ENCODE measurements around the gene OR1F1.

Gene OR1F1

GRCh38 chr16:3157229-3158025 lies 30.6 kb upstream of the OR1F1 start:
- Histone ChIP-seq H3K27me3 (ENCODE audit: insufficient read depth, poor library complexity, severe bottlenecking) (no peaks in the 10 kb centered on the region), H3K4me3 (ENCODE audit: severe bottlenecking) (peak overlapping the region; percentile 95), H3K27ac (ENCODE audit: poor library complexity, severe bottlenecking) (peak overlapping the region; percentile 71), H3K9me3 (ENCODE audit: severe bottlenecking) (no peaks in the 10 kb centered on the region), H3K36me3 (ENCODE audit: low read depth) (no peaks in the 10 kb centered on the region), H3K4me1 (ENCODE audit: insufficient read depth, poor library complexity, severe bottlenecking) (no peaks in the 10 kb centered on the region)
- TF ChIP-seq CTCF (IDR thresholded peaks at IDR 0.05; ENCODE audit: poor library complexity, severe bottlenecking), result no peak
- peak; percentile 66 for DNase-seq (ENCODE audit: low spot score)
- ATAC-seq (ENCODE audit: low read depth), result peak; percentile 49

GRCh38 chr16:3158026-3158509 lies 29.9 kb upstream of the OR1F1 start:
- peak overlapping the region; percentile 95 for H3K4me3 ChIP-seq (ENCODE audit: severe bottlenecking)
- DNase-seq (ENCODE audit: low spot score) (no peak), ATAC-seq (ENCODE audit: low read depth) (peak; percentile 20)
- H3K9me3 ChIP-seq (ENCODE audit: severe bottlenecking), result no peaks in the 10 kb centered on the region
- no peaks in the 10 kb centered on the region for H3K36me3 ChIP-seq (ENCODE audit: low read depth)
- no peak for TF ChIP-seq CTCF (IDR thresholded peaks at IDR 0.05; ENCODE audit: poor library complexity, severe bottlenecking)
- no peaks in the 10 kb centered on the region for H3K4me1 ChIP-seq (ENCODE audit: insufficient read depth, poor library complexity, severe bottlenecking)
- H3K27ac ChIP-seq (ENCODE audit: poor library complexity, severe bottlenecking), result peak overlapping the region; percentile 71
- no peaks in the 10 kb centered on the region for H3K27me3 ChIP-seq (ENCODE audit: insufficient read depth, poor library complexity, severe bottlenecking)

- H3K36me3 ChIP-seq (ENCODE audit: low read depth), result no peaks in the 10 kb centered on the region
- H3K27ac ChIP-seq (ENCODE audit: poor library complexity, severe bottlenecking), result peak overlapping the region; percentile 71
- no peak for TF ChIP-seq CTCF (IDR thresholded peaks at IDR 0.05; ENCODE audit: poor library complexity, severe bottlenecking)
- no peaks in the 10 kb centered on the region for H3K9me3 ChIP-seq (ENCODE audit: severe bottlenecking)
- peak; percentile 97 for DNase-seq (ENCODE audit: low spot score)
- H3K27me3 ChIP-seq (ENCODE audit: insufficient read depth, poor library complexity, severe bottlenecking), result no peaks in the 10 kb centered on the region
- H3K4me1 ChIP-seq (ENCODE audit: insufficient read depth, poor library complexity, severe bottlenecking), result no peaks in the 10 kb centered on the region
- H3K4me3 ChIP-seq (ENCODE audit: severe bottlenecking), result peak overlapping the region; percentile 95
- peak; percentile 70 for ATAC-seq (ENCODE audit: low read depth)
These were observed 29.3 kb upstream of the OR1F1 start for GRCh38 chr16:3158510-3159314.

- H3K27me3 ChIP-seq (ENCODE audit: insufficient read depth, poor library complexity, severe bottlenecking), result no peaks in the 10 kb centered on the region
- peak overlapping the region; percentile 18 for H3K27ac ChIP-seq (ENCODE audit: poor library complexity, severe bottlenecking)
- no peak for TF ChIP-seq CTCF (IDR thresholded peaks at IDR 0.05; ENCODE audit: poor library complexity, severe bottlenecking)
- peak overlapping the region; percentile 23 for H3K4me3 ChIP-seq (ENCODE audit: severe bottlenecking)
- ATAC-seq (ENCODE audit: low read depth) (no peak), DNase-seq (ENCODE audit: low spot score) (no peak)
- H3K4me1 ChIP-seq (ENCODE audit: insufficient read depth, poor library complexity, severe bottlenecking), result no peaks in the 10 kb centered on the region
- H3K9me3 ChIP-seq (ENCODE audit: severe bottlenecking), result no peaks in the 10 kb centered on the region
- H3K36me3 ChIP-seq (ENCODE audit: low read depth), result no peaks in the 10 kb centered on the region
These were observed 26.6 kb upstream of the OR1F1 start for GRCh38 chr16:3161235-3162018.
